Activated naive CD4-positive, alpha-beta T cell treated with anti-CD3 and anti-CD28 coated beads, Interleukin-2, amount 50 U/mL, for 72 hours (primary cell): ENCODE results near the gene DCDC1. TPM values are rescaled to one million over a fixed set of nuclear protein-coding genes. Genes with fewer than 3 reads are reported as not detected.

Experiments
- ATAC-seq, 2 donors: fragments of 150-1000 bp; cut with Tn5 transposase; 2 replicates each; pipeline ENCODE4 v1.10.0; 2021; ENCODE audit warnings: mild to moderate bottlenecking in 2 of 2, moderate library complexity in 2 of 2
- DNase-seq, 2 donors: peaks; one replicate each; pipeline ENCODE4 v3.0.0; 2021 to 2022; ENCODE audit warnings: low spot score in 2 of 2
- H3K27ac Mint-ChIP-seq, 2 donors: one replicate each; pipeline ENCODE4 v1.8.0; 2022; ENCODE audit warnings: mild to moderate bottlenecking in 2 of 2, mixed read lengths in 2 of 2
- H3K36me3 Mint-ChIP-seq, 2 donors: one replicate each; pipeline ENCODE4 v1.8.0; 2022; ENCODE audit warnings: mixed read lengths in 2 of 2
- H3K9me3 Mint-ChIP-seq, 2 donors: one replicate each; pipeline ENCODE4 v1.8.0; 2022; ENCODE audit warnings: mixed read lengths in 2 of 2
- total RNA-seq, 2 donors: library from RNA; stranded (reverse); gene quantifications; one replicate each; pipeline ENCODE4 v1.2.3, GENCODE V29; 2022

DCDC1 gene
- total RNA-seq, 2 donors from 2014 or later: 0.47 TPM; not detected in 1

DNA sequence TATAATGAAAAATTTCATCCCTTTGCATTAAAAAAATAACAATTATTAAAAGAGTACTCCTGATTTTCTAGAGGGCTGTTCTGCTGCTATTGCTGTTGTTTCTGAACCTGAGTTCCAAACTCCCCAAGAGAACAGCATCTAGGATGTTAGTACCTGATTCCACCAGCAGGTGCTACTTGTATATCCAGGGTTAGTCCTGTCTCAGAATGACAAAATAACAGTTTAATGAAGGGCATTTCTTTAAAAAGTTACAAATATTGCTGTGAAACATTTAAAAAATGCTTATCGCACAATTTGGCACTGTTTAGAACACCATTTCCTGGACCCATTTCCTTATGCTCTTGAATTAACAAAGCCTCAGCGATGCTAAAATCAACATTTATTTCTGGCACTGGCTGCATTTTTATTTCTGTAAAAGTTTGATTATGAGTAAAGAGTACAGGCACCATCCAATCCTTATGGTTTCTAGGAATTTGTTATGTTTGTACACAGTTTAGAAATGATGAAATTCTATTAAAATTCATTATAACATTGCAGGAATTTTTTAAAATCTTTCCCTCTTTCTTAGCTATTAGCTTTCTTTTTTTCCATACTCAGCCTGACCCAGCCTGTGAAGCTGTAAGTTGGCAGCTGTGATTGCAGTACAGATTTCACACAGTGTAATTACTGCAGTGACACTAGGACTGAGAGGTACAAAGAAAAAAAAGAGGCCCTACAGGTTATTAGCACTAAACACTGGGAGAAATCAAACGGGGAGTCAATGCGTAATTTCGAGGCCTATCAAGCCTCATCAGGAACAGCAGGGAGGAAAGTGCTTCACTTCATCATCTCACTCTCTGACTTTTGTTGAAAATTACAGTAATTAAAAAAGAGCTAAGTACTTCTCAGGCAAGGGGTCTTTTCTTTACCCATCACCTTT, 208.8 kb downstream of the DCDC1 start:
- Mint-ChIP-seq H3K27ac (no peak overlapping the region), H3K36me3 (no peaks in the 10 kb centered on the region), H3K9me3 (no peaks in the 10 kb centered on the region)
- DNase-seq (no peak), ATAC-seq (no peak)

DNA sequence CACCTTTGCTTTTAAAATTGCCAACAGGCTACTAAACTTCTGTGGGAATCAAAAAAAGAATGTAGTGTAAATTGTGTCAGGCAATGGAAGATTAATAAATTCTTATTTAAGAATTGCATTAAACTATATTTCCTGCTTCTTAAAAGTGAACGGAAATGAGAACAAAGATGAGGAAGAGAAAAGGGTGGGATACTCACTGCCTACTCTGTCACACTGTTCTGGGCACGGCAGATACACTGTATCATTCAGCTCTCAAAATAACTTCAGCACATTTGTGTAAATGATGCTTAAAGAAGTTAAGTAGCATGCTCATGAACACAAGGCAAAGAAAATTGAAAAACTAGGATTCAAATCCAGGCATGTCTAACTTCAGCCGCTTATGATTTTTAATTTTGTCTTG, 218.7 kb downstream of the DCDC1 start:
- Mint-ChIP-seq H3K27ac (no peak overlapping the region), H3K9me3 (peaks cover 4 to 9% of the 10 kb centered on the region in 2 donors), H3K36me3 (peaks cover 0 to 8% of the 10 kb centered on the region in 2 donors)
- ATAC-seq (no peak), DNase-seq (no peak)

DNA sequence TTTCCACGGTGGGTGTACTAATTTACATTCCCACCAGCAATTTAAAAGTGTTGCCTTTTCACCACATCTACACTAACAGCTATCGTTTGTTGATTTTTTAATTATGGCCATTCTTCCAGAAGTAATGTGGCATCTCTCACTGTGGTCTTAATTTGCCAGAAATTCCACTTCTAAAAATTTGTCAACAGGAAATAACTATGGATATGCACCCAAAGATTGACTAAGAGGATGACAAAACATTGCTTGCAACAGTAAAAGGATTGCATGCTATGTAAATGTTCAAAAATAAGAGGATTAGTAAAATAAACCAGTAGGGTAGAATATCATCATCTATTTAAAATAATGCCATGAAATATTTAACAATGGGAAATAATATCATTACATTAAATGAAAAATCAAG, 219.5 kb downstream of the DCDC1 start:
- Mint-ChIP-seq H3K36me3 (peaks cover 0 to 8% of the 10 kb centered on the region in 2 donors), H3K9me3 (peaks cover 4 to 9% of the 10 kb centered on the region in 2 donors), H3K27ac (no peak overlapping the region)
- ATAC-seq: no peak
- DNase-seq: no peak

DNA sequence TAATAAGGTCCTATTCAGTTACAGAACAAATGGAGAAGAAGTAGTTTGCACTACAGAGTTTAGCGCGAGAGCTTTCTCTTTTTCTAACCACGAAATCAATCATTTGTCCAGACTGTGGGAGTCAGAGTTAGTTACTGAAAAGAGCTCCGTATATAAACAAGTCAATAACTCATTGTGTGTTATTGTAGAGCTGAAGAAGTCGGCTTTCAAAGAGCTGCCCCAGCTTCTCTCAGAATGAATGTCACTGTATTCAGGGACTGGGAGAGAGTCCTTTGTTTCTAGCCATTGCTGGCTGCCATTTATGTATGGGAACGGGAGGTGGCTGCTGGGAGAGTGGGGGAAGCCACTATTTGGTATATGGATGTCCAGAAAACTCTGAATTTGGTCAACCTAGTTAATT, 227.8 kb downstream of the DCDC1 start:
- ATAC-seq (no peak), DNase-seq (no peak)
- Mint-ChIP-seq H3K27ac (no peak overlapping the region), H3K36me3 (no peaks in the 10 kb centered on the region), H3K9me3 (no peaks in the 10 kb centered on the region)

DNA sequence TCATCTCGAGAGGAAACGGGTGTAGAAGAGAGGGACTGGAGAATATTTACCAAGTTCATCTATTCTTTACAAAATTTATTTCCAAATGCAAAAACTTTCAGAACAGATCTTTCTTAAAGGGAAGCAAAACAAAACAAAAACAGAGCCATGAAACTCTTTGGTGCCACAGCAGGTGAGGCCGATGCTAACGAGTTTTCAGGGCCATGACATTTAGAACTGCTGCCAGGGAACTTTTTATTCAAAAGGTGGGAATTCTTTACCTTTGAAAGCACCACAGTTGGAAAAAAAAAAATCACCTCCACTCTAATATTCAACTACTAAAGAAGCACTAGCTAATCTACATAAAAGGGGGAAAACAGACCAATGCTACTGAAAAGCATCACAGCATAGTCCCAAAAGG, 230.1 kb downstream of the DCDC1 start:
- ATAC-seq (no peak), DNase-seq (no peak)
- Mint-ChIP-seq H3K27ac (no peak overlapping the region), H3K36me3 (no peaks in the 10 kb centered on the region), H3K9me3 (no peaks in the 10 kb centered on the region)

DNA sequence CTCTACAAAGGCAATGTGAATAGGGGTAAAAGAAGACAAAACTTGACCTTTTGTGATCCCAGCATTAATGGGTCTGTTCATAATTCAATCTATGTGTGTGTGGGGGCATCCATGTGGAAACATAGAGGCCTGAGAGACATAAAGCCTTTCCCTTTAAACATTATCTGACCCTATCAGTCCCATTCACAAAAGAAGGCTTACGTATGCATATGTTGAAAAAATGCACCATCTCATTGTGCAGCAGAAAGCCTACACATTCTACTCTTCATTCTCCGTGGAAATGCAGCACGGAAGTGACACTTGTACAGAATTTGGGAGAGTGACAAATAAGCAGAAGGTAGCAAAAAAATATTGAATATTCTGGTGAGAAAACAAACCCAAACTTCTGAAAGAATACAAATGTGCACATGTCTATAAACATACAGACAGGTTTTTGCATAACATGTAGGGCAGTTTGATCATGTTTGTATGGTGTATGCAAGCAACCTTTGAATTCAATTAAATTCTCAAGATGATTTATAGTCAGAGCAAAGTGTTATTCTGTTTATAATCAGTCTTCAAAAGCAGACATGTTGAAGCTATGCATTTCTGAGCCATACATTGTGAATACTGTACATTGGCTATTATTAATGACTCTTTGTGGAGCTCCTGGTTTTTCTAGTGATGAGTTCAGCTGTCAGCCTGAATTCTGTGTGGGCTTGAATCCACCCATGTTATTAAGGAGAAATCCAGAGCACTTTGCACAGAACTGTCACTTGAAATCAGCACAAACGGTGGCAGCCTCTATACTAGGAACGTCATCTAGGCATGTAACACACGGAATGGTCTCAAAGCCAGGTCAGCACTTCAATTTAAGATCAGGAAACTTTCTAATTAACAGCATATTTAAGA, 236.8 kb downstream of the DCDC1 start:
- ATAC-seq: no peak
- Mint-ChIP-seq H3K36me3 (no peaks in the 10 kb centered on the region), H3K27ac (no peak overlapping the region), H3K9me3 (no peaks in the 10 kb centered on the region)
- no peak for DNase-seq

DNA sequence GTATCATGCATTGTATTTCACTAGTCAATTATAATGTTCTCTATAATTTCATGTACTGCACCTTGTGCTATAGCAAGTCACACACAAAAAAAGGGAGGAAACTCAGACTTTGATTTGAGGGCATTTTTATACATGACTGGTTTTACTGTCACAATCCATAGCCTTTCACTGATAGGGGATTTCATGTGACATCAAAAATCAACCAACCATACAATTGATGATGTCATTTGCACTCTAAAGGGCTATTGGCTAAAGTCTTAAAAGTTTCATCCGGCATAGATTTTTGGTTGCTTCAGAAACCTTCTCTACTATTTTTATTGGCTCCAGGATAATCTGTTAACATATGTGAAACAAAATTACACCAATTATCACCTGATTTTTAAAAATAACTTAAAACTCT, 237.8 kb downstream of the DCDC1 start:
- ATAC-seq (no peak), DNase-seq (no peak)
- Mint-ChIP-seq H3K27ac (no peak overlapping the region), H3K36me3 (no peaks in the 10 kb centered on the region), H3K9me3 (no peaks in the 10 kb centered on the region)

DNA sequence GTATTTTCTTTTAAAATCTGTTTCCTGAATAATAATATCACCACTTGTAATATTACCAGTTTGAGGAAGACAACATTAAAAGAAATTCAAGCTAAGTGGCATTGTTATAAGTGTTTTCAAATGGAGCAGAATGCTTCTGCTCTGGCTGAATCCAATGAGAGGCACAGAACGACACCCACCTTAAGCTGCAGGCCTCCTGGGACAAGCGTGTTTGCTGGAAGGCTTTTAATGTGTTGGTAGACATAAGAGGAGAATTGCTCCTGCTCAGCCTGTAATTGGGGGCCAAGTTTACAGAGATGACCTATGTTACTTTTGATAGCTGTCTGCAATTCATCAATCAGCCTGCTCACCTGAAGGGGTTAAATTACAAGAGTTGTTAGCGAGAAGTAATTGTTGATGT, 242.2 kb downstream of the DCDC1 start:
- H3K27ac Mint-ChIP-seq: no peak overlapping the region
- ATAC-seq: no peak
- no peaks in the 10 kb centered on the region for H3K36me3 Mint-ChIP-seq
- H3K9me3 Mint-ChIP-seq: peaks cover 0 to 4% of the 10 kb centered on the region in 2 donors
- no peak for DNase-seq

DNA sequence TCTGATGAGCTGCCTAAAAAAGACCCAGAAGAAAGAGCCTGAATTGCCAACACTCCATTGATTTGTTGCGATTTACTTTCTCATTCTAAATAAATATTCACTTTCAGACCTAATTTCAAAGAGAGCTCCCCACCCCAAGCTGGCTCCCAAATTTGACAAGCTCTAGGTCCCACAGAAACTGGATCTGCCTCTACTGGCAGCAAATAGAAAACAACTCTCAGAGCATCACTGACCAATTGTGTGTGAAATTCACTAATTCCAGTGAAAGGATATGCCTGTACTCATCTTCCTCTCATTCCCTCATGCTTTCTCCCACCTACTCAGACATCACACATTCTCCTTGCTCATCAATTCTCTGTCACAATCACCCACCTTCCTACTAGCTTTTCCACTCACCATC, 249.1 kb downstream of the DCDC1 start:
- peaks cover 0 to 4% of the 10 kb centered on the region in 2 donors for H3K9me3 Mint-ChIP-seq
- no peak for DNase-seq
- no peak for ATAC-seq
- H3K36me3 Mint-ChIP-seq: no peaks in the 10 kb centered on the region
- H3K27ac Mint-ChIP-seq: no peak overlapping the region

DNA sequence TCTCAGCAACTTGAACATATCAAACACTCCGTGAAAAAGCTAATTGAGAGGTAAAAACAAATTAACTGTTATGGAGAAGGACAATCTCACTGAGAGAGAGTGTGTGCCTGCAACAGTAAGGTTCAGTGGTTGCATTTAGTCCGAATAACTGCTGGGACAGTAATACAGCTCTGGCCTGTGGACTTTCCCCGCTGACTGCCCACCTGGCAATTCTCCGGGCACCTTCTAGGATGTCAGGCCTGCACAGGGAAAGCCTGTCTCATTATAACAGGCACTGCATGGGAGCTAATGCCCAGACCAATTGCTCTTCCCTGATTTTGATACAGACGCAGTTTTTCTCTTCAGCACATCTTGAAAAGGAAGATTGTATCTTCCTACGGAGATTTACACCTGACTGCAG, 251.0 kb downstream of the DCDC1 start:
- H3K27ac Mint-ChIP-seq: no peak overlapping the region
- H3K36me3 Mint-ChIP-seq: no peaks in the 10 kb centered on the region
- ATAC-seq: no peak
- no peak for DNase-seq
- no peaks in the 10 kb centered on the region for H3K9me3 Mint-ChIP-seq

DNA sequence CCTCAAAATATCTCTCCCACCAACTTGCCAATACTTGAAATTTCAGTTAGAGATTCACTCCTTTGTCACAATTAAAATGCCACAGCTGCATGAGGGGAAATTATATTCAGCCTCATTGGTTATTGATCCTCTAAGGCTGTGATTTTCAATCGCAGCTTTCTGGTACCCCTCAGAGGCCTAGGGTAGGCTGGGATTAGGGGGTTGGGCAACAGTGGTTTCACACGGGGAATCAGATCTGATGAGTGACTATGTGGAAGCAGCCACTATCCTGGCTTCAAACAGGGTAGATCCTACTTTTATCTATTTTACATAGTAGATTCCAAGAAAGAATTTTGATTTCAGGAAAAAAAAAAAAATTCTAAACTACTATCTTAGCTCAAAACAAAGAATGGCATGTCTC, 252.5 kb downstream of the DCDC1 start:
- Mint-ChIP-seq H3K27ac (no peak overlapping the region), H3K36me3 (no peaks in the 10 kb centered on the region), H3K9me3 (no peaks in the 10 kb centered on the region)
- DNase-seq: no peak
- no peak for ATAC-seq

DNA sequence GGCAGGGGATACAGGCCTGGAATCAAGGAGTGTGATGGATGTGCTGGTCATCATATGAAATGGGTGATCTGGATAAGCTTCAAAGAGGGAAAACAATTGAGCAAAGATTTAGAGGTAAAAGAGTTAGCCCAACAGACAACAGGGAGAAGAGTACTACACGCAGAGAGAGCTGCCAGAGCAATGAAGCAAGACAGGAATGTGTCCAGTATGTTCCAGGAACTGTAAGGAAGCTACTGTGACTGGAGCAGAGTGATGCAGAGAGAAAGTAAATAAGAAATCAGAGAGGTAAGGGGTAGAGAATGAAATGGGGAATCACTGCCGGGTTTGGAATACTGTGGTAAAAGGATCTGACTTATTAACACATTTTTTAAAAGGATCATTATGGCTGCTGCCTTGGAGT, 255.1 kb downstream of the DCDC1 start:
- Mint-ChIP-seq H3K9me3 (no peaks in the 10 kb centered on the region), H3K27ac (no peak overlapping the region), H3K36me3 (no peaks in the 10 kb centered on the region)
- ATAC-seq (no peak), DNase-seq (no peak)

DNA sequence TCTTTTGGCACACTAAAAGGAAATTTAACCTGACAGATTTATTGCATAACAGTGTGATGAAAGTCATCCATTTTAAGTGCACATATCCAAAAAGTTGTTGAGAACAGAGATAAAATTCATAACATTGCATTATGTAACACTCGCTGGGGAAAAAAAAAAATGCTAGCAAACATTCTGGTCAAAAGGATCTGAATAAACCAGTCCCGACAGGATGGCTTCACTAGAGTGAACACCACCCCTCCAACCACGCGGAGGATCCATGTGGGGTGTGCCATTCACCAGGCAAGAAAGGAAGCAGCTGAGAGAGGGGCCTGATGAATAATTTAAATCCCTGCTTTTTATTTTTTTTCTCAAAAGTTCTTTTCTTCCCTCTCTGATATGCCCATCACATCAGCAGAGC, 258.7 kb downstream of the DCDC1 start:
- no peaks in the 10 kb centered on the region for H3K9me3 Mint-ChIP-seq
- DNase-seq (no peak), ATAC-seq (no peak)
- H3K27ac Mint-ChIP-seq: no peak overlapping the region
- H3K36me3 Mint-ChIP-seq: no peaks in the 10 kb centered on the region

DNA sequence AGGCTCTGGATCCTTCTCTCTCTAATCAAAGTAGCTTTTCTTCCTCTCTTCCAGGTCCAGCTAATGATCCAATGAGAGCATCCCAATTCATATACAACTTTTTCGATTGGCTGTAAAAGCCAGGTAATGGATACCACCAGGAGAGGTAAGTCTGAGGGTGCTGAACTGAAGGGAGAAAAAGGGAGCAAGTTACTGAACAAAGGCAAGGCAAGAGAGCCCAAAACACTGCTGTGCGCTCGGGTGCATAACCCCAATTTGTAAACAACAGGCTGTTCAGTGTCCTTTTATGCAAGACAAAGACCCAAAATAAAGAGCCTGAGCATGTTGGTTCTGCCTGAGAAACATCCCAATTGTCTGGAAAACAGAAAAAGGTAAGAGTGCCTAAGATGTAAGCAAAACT, 260.1 kb downstream of the DCDC1 start:
- H3K27ac Mint-ChIP-seq: no peak overlapping the region
- ATAC-seq (no peak), DNase-seq (no peak)
- no peaks in the 10 kb centered on the region for H3K9me3 Mint-ChIP-seq
- no peaks in the 10 kb centered on the region for H3K36me3 Mint-ChIP-seq

DNA sequence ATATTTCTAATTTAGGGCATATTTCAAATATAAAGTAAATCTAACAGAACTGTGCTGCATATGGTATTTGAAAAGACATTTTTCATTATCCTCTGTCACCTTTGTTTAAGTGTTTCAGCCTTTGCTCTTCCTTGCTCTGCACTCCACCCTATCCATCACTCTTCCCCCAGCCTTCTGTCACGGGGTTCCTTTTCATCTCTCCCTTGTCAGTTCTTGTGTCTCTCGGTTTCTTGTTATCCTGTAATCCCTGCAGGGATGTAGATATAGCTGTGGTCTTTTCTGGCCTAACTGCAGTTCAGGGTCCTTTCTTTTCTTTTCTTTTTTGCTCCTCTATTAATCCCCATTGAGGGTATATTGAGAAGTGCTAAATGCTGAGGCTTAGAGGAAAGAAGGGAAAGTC, 261.9 kb downstream of the DCDC1 start:
- H3K27ac Mint-ChIP-seq: no peak overlapping the region
- no peaks in the 10 kb centered on the region for H3K9me3 Mint-ChIP-seq
- no peaks in the 10 kb centered on the region for H3K36me3 Mint-ChIP-seq
- DNase-seq: no peak
- ATAC-seq: no peak

DNA sequence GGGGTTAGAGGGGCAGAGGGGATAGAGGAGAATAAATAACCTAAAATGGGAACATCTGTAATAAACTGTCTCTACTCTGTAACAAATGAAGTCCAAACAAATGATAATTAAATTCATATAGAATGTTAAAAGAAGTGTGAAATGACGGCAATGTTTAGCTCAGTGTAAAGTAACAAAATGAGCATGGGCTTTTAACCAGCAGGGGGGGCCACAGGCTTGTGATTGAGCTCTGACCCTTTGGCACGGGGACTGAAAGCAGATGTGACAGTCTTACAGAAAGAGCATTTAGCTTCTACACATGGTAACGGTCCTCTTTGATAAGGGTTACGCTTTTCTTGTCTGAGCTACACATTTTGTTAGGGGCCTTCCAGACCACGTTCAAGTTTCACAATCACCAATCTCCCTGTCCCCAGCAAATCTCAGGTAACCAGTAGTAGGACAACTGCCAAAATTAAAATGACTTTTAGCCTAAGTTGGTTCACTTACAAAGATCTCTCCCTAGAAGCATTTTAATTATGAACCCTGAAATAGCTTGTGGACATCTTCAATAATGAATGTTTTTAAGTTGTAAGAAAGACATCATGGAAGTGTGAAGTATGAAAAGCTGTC, 262.5 kb downstream of the DCDC1 start:
- no peak overlapping the region for H3K27ac Mint-ChIP-seq
- no peaks in the 10 kb centered on the region for H3K36me3 Mint-ChIP-seq
- no peaks in the 10 kb centered on the region for H3K9me3 Mint-ChIP-seq
- ATAC-seq (peak in 1 of 2 donors; percentile 73), DNase-seq (peak in 1 of 2 donors; percentile 66)

DNA sequence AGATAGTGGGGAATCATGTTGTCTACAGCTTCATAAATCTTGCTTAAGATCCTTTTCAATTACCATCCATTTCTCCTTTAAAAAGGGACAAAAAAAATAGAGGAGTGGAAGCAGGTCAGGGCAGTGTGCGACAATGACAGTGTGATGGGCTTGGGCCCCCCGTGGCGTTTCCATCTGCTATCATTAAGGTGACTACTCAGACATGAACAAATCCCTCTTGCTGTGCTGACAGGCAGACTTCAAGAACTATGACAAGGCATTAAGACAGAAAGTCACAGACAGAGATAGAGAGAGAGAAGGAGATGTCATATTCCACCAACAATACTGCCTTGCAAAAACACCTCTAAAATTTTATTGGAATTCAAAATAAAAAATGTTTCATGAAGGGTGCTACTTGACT, 263.2 kb downstream of the DCDC1 start:
- Mint-ChIP-seq H3K27ac (no peak overlapping the region), H3K9me3 (no peaks in the 10 kb centered on the region), H3K36me3 (no peaks in the 10 kb centered on the region)
- DNase-seq (no peak), ATAC-seq (no peak)
